Left lung (tissue), 10 donors: ENCODE data around the gene ALPL. TPM values are rescaled to one million over a fixed set of nuclear protein-coding genes. Genes with fewer than 3 reads are reported as not detected.
A peak's percentile ranks its signal among the peaks of the same experiment; 100 is the strongest.

Source experiments
- ATAC-seq: fragments of 200-7000 bp; cut with Tn5 transposase; one replicate; pipeline ENCODE4 v1.9.1; 2020; ENCODE audit warnings: moderate library complexity
- DNase-seq, 4 donors: peaks; one replicate each; pipeline ENCODE4 v3.0.0-alpha.2; 2013 to 2020
- H3K27ac ChIP-seq, 2 donors: fragments of 200-600 bp; sonication (generic) in 1 of 2; one replicate each; pipeline versions ENCODE4 v1.5.0 to v1.8.0; 2020 to 2021
- H3K27me3 ChIP-seq, 2 donors: fragments of 200-600 bp; sonication (generic) in 1 of 2; one replicate each; pipeline versions ENCODE4 v1.5.0 to v1.8.0; 2020 to 2021
- H3K36me3 ChIP-seq, 2 donors: fragments of 200-600 bp; sonication (generic) in 1 of 2; one replicate each; pipeline versions ENCODE4 v1.5.0 to v1.8.0; 2020 to 2021
- H3K4me1 ChIP-seq, 2 donors: fragments of 200-600 bp; one replicate each; pipeline ENCODE4 v1.8.0; 2021
- H3K4me3 ChIP-seq, 2 donors: fragments of 200-600 bp; sonication (generic) in 1 of 2; one replicate each; pipeline versions ENCODE4 v1.5.0 to v1.8.0; 2020 to 2021; ENCODE audit warnings: mild to moderate bottlenecking in 1 of 2
- H3K9me3 ChIP-seq, 2 donors: fragments of 200-600 bp; sonication (generic) in 1 of 2; one replicate each; pipeline versions ENCODE4 v1.5.0 to v1.8.0; 2020 to 2021
- intact Hi-C, 2 donors: fragments of 100-400 bp; cut with DNase I; formaldehyde crosslinking; loops; one replicate each; pipeline versions ENCODE4 v1.11.2 to v1.14.2; 2022
- polyA plus RNA-seq, 6 donors: library from polyadenylated mRNA; unstranded; fragments of 120-200 nt; gene quantifications; one replicate each; pipeline ENCODE4 v1.2.1, GENCODE V29; 2013; ENCODE audit not compliant: insufficient read length in 6 of 6
- total RNA-seq, 2 donors: library from RNA; stranded (reverse); fragmentation: NEBNext Ultra II Directional; extraction: Animal tissue kit (Norgen Biotek cat#: 25700); gene quantifications; one replicate each; pipeline ENCODE4 v1.2.1, GENCODE V29; 2021
- TF ChIP-seq, protein P1 (sequence below), 2 donors: fragments of 200-600 bp; sonication (generic) in 1 of 2; IDR thresholded peaks; one replicate each; pipeline versions ENCODE4 v1.5.0 to v1.8.0; 2021; ENCODE audit warnings: antibody characterized with exemption in 2 of 2
- donor health status: DM: no; HTN: yes; CAD: no.
- donor health status: DM: no; HTN: no; CAD: no.

ALPL gene
- total and polyA plus RNA-seq, 8 donors: 1.0 to 198 (median 1.5) TPM

DNA sequence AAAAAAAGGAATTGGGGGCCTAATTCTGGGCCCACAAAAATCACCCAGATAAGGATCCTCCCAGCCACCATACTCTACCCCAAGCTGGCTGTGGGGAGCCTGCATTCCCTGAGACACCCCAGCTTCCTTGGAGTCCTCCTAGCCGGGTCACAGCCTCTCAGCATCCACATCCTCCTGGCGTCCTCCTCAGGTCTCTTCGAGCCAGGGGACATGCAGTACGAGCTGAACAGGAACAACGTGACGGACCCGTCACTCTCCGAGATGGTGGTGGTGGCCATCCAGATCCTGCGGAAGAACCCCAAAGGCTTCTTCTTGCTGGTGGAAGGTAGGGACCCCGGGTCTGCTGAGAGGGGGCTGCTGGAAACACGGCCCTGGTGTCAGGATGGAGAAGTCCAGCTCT is 64.3 kb downstream of the ALPL start:
- Histone ChIP-seq H3K27ac (no peak overlapping the region), H3K4me3 (no peak overlapping the region), H3K9me3 (no peaks in the 10 kb centered on the region), H3K36me3 (peaks cover 0 to 44% of the 10 kb centered on the region in 2 donors), H3K27me3 (peaks cover 0 to 14% of the 10 kb centered on the region in 2 donors), H3K4me1 (peaks cover 0 to 16% of the 10 kb centered on the region in 2 donors)
- TF ChIP-seq, protein P1, sequence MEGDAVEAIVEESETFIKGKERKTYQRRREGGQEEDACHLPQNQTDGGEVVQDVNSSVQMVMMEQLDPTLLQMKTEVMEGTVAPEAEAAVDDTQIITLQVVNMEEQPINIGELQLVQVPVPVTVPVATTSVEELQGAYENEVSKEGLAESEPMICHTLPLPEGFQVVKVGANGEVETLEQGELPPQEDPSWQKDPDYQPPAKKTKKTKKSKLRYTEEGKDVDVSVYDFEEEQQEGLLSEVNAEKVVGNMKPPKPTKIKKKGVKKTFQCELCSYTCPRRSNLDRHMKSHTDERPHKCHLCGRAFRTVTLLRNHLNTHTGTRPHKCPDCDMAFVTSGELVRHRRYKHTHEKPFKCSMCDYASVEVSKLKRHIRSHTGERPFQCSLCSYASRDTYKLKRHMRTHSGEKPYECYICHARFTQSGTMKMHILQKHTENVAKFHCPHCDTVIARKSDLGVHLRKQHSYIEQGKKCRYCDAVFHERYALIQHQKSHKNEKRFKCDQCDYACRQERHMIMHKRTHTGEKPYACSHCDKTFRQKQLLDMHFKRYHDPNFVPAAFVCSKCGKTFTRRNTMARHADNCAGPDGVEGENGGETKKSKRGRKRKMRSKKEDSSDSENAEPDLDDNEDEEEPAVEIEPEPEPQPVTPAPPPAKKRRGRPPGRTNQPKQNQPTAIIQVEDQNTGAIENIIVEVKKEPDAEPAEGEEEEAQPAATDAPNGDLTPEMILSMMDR (IDR thresholded peaks at IDR 0.05): no peak
- DNase-seq (peak in 1 of 4 donors; percentile 28), ATAC-seq (no peak)
- intact Hi-C loops: no loop called here

DNA sequence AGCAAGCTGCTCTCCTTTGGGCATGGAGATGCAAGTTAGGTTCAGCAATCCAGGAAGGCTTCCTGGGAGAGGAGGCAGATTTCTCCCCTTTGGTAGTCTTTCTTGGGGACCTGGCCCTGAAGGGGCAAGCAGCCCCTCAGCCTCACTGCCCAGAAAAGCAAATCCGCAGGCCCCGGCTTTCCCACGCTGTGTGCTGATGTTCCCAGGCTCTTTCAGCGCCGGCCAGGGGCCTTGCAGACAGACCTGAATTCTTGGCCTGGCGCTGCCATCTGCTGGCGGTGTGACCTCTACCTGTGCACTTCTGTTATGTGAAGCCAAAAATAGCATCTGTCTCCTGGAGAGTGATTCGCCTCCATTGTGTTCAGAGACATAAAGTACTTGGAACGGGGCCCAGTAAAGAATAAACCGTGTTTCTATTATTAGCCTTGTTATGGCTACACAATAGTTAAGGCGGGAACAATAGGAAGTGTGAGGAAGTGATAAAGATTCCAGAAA is 64.8 kb downstream of the ALPL start:
- ATAC-seq: peak; percentile 80
- Histone ChIP-seq H3K36me3 (peaks cover 0 to 39% of the 10 kb centered on the region in 2 donors), H3K4me1 (peaks cover 0 to 16% of the 10 kb centered on the region in 2 donors), H3K27me3 (peaks cover 0 to 14% of the 10 kb centered on the region in 2 donors), H3K9me3 (no peaks in the 10 kb centered on the region), H3K27ac (peak overlapping the region in 1 of 2 donors; percentile 62), H3K4me3 (no peak overlapping the region)
- TF ChIP-seq, protein P1 (IDR thresholded peaks at IDR 0.05): peak in 1 of 2 donors; percentile 29
- peak; percentile 36 to 87 (median 70) for DNase-seq
- intact Hi-C loops: no loop called here

DNA sequence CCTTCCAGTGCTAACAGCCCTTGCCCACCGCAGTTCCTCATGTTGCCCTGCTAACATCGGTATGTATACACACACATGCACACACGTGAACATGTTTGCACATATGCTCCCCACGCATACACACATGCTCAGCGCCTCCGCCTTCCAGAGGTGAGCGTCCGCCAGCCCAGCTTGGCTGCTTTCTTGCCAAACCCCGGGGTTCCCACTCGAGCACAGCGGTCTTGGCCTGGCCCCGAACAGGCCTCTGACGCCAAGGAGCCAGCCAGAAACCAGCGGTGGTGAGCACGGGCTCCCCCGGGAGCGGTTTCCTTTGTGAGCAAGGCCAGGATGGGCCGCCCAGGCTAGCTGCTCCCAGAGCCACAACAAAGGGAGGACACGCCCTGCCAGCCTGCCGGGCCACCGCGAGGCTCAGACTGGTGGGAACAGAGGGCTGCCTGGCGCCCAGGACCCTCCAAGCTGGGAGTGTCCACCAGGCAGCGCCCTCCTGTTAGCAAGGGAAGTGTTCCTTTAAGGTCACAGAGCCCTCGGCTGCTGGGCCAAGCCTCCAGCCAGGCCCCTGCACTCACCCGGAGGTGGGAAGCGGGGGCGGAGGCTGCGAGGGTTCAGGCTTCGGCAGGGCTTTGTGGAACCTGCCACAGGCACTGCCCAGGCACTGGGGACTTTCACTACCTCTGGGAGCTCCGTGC is 65.4 kb downstream of the ALPL start:
- Histone ChIP-seq H3K36me3 (peaks cover 0 to 33% of the 10 kb centered on the region in 2 donors), H3K4me1 (peaks cover 0 to 20% of the 10 kb centered on the region in 2 donors), H3K9me3 (no peaks in the 10 kb centered on the region), H3K4me3 (no peak overlapping the region), H3K27me3 (peaks cover 0 to 14% of the 10 kb centered on the region in 2 donors), H3K27ac (peak overlapping the region; percentile 33 to 62)
- intact Hi-C loops: no loop called here
- DNase-seq (peak in 3 of 4 donors; percentile 18 to 73 (median 37)), ATAC-seq (peak; percentile 51)
- TF ChIP-seq, protein P1 (IDR thresholded peaks at IDR 0.05): no peak

DNA sequence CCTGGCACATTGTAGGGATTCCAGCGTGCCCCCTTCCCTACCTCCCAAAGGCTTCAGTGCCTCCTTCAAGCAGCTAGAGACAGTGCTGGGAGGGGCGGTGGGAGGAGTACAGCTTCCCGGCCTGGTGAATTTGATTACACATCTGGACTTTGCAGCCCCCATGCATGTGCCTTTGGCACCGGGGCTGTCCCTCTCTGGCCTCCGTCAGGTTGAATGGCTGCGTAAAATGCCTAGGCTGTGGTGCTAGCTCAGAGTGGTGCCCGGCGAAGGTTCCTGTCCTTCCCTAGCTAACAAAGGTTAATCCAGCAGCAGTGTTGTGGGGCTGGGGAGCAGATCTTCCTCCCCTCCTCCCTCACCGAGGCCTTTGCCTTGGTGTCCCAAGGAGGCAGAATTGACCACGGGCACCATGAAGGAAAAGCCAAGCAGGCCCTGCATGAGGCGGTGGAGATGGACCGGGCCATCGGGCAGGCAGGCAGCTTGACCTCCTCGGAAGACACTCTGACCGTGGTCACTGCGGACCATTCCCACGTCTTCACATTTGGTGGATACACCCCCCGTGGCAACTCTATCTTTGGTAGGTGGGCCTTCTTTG is 66.2 kb downstream of the ALPL start:
- Histone ChIP-seq H3K27ac (peak overlapping the region in 1 of 2 donors; percentile 33), H3K27me3 (peaks cover 0 to 14% of the 10 kb centered on the region in 2 donors), H3K36me3 (peaks cover 0 to 25% of the 10 kb centered on the region in 2 donors), H3K9me3 (no peaks in the 10 kb centered on the region), H3K4me3 (no peak overlapping the region), H3K4me1 (peaks cover 0 to 20% of the 10 kb centered on the region in 2 donors)
- intact Hi-C loops: no loop called here
- DNase-seq: peak in 1 of 4 donors; percentile 48
- TF ChIP-seq, protein P1 (IDR thresholded peaks at IDR 0.05): no peak
- ATAC-seq: no peak
